Fibroblast of villous mesenchyme (primary cell): ENCODE results near the gene OR10H1. TPM values are rescaled to one million over a fixed set of nuclear protein-coding genes. Genes with fewer than 3 reads are reported as not detected.

Experiments used
- DNase-seq: peaks from one replicate; pipeline ENCODE4 v3.0.0-alpha.2; 2010; ENCODE audit warnings: low read depth
- H3K4me3 ChIP-seq: 2 replicates; pipeline ENCODE4 v1.5.1; 2011; ENCODE audit warnings: low read depth, mild to moderate bottlenecking, low read length
- total RNA-seq: library from RNA; depleted of rRNA; stranded (reverse); fragments of >200 nt; gene quantifications from 2 replicates; pipeline ENCODE4 v1.2.3, GENCODE V29; 2012
- TF ChIP-seq, protein P1 (sequence below): IDR thresholded peaks from 2 replicates; pipeline ENCODE4 v1.5.1; 2012; ENCODE audit warnings: low read depth, mild to moderate bottlenecking, low read length; ENCODE audit not compliant: insufficient read depth

The OR10H1 gene
- total RNA-seq, 1 donor: not detected

DNA sequence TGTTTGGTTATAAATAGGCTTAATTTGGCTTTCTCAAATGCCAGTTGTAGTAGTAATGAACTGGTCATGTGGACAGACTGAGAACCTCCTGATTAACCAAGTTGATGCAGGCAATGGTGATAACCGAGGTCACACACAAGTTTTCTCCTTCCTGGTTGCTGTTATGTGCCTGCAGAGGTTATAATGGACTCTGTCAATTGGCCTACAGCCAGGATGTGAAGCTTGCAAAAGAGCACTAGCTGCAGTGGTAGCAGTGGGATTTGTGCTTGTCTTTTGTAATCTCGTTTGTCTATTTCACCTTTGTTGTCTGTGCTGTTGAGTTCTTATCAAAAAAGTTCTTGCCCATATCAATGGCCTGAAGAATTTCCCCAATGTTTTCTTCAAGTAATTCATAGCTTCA, 57.1 kb downstream of the OR10H1 start:
- TF ChIP-seq, protein P1, sequence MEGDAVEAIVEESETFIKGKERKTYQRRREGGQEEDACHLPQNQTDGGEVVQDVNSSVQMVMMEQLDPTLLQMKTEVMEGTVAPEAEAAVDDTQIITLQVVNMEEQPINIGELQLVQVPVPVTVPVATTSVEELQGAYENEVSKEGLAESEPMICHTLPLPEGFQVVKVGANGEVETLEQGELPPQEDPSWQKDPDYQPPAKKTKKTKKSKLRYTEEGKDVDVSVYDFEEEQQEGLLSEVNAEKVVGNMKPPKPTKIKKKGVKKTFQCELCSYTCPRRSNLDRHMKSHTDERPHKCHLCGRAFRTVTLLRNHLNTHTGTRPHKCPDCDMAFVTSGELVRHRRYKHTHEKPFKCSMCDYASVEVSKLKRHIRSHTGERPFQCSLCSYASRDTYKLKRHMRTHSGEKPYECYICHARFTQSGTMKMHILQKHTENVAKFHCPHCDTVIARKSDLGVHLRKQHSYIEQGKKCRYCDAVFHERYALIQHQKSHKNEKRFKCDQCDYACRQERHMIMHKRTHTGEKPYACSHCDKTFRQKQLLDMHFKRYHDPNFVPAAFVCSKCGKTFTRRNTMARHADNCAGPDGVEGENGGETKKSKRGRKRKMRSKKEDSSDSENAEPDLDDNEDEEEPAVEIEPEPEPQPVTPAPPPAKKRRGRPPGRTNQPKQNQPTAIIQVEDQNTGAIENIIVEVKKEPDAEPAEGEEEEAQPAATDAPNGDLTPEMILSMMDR: no peak
- no peak overlapping the region for H3K4me3 ChIP-seq
- no peak for DNase-seq

Other genes starting within 250 kb of the OR10H1 start
- under 0.01 TPM in 1 of 2 replicates, not detected in the other for gene CYP4F8, start 200.4 kb downstream of the OR10H1 start, total RNA-seq
- not detected in 2 replicates for gene CYP4F3, start 174.8 kb downstream of the OR10H1 start, total RNA-seq
- not detected in 2 replicates for gene CYP4F12, start 142.6 kb downstream of the OR10H1 start, total RNA-seq
- gene OR10H2, start 87.6 kb downstream of the OR10H1 start, total RNA-seq: not detected in 2 replicates
- not detected in 2 replicates for gene OR10H3, start 77.7 kb downstream of the OR10H1 start, total RNA-seq
- under 0.01 TPM in 1 of 2 replicates, not detected in the other for gene OR10H5, start 28.0 kb downstream of the OR10H1 start, total RNA-seq
- not detected in 2 replicates for gene CYP4F2, start 82.4 kb upstream of the OR10H1 start, total RNA-seq
- not detected in 2 replicates for gene CYP4F11, start 118.9 kb upstream of the OR10H1 start, total RNA-seq
- not detected in 2 replicates for gene OR10H4, start 133.3 kb upstream of the OR10H1 start, total RNA-seq